Stimulated activated naive CD8-positive, alpha-beta T cell treated with anti-CD3 and anti-CD28 coated beads, Interleukin-15, Interleukin-2, amounts not matched to agents 100 U/mL and 50 U/mL, for 24 hours (primary cell): ENCODE results near the gene SLC25A23.

Experiments
- ATAC-seq: fragments of 150-1000 bp; cut with Tn5 transposase; one replicate; pipeline ENCODE4 v1.10.0; 2021
- DNase-seq: peaks from one replicate; pipeline ENCODE4 v3.0.0; 2021

SLC25A23 gene

GRCh38 chr19:6424939-6425731, 34.5 kb downstream of the SLC25A23 start:
- ATAC-seq (peak; percentile 92), DNase-seq (peak; percentile 98)

GRCh38 chr19:6424195-6424938, 35.2 kb downstream of the SLC25A23 start, which contains the start of gene KHSRP:
Gene KHSRP, minus strand, starts transcription at chr19:6424811. Its CDS starts 110 bp downstream, at chr19:6424701.
- DNase-seq (peak; percentile 49), ATAC-seq (no peak)

GRCh38 chr19:6423499-6424194, 35.9 kb downstream of the SLC25A23 start:
- ATAC-seq (no peak), DNase-seq (peak; percentile 55)

GRCh38 chr19:6421075-6422014, 38.2 kb downstream of the SLC25A23 start:
- ATAC-seq, result no peak
- no peak for DNase-seq

GRCh38 chr19:6418562-6418932, 41.0 kb downstream of the SLC25A23 start:
- DNase-seq (no peak), ATAC-seq (no peak)

- DNase-seq (no peak), ATAC-seq (no peak)
Observed at GRCh38 chr19:6417713-6418561, 41.7 kb downstream of the SLC25A23 start.

- ATAC-seq (no peak), DNase-seq (no peak)
Observed at GRCh38 chr19:6416658-6417405, 42.8 kb downstream of the SLC25A23 start.

- ATAC-seq (no peak), DNase-seq (no peak)
Observed at GRCh38 chr19:6415591-6416190, 43.9 kb downstream of the SLC25A23 start.

- DNase-seq, result no peak
- no peak for ATAC-seq
Observed at GRCh38 chr19:6414793-6415590, 44.6 kb downstream of the SLC25A23 start.

- DNase-seq (no peak), ATAC-seq (no peak)
Observed at GRCh38 chr19:6413721-6414643, 45.6 kb downstream of the SLC25A23 start.

GRCh38 chr19:6413291-6413690, 46.3 kb downstream of the SLC25A23 start:
- no peak for ATAC-seq
- no peak for DNase-seq

GRCh38 chr19:6412447-6413091, 47.0 kb downstream of the SLC25A23 start:
- DNase-seq (peak; percentile 66), ATAC-seq (peak; percentile 65)

- no peak for DNase-seq
- peak; percentile 8 for ATAC-seq
Observed at GRCh38 chr19:6412061-6412446, 47.5 kb downstream of the SLC25A23 start.

GRCh38 chr19:6409346-6409745, 50.2 kb downstream of the SLC25A23 start:
- no peak for ATAC-seq
- no peak for DNase-seq

GRCh38 chr19:6406401-6406800, 53.2 kb downstream of the SLC25A23 start:
- ATAC-seq (no peak), DNase-seq (no peak)

GRCh38 chr19:6402837-6403608, 56.6 kb downstream of the SLC25A23 start:
- ATAC-seq (no peak), DNase-seq (no peak)
